A673 (cell line): ENCODE data around the gene KIFC3. TPM values are rescaled to one million over a fixed set of nuclear protein-coding genes. Genes with fewer than 3 reads are reported as not detected.

Experiments
- BruUV-seq: library from RNA; stranded (reverse); fragments of 400-500 nt; replicated peaks from 2 replicates; lab custom pipeline; 2021; lab: Mats Ljungman, UMichigan
- CTCF ChIA-PET: fragments of 300-600 bp; sonication (Branson Sonifier 250); formaldehyde crosslinking; loops from one replicate; lab custom pipeline; 2022; ENCODE audit warnings: antibody characterized with exemption; lab: Charles Lee
- POLR2A ChIA-PET: fragments of 300-600 bp; sonication (Branson Sonifier 250); formaldehyde crosslinking; loops from one replicate; lab custom pipeline; 2022; ENCODE audit warnings: antibody characterized with exemption; ENCODE audit not compliant: low non-redundant PET; lab: Charles Lee
- DNase-seq: peaks from one replicate; pipeline ENCODE4 v3.0.0-alpha.2; 2015; ENCODE audit warnings: low spot score
- H3K27ac ChIP-seq: fragments of 200-600 bp; sonication (generic); 2 replicates; pipeline ENCODE4 v1.5.1; 2016; ENCODE audit warnings: mixed run types, low read depth, mild to moderate bottlenecking, mixed read lengths, antibody characterized with exemption, low read length; ENCODE audit not compliant: poor library complexity, severe bottlenecking
- H3K27me3 ChIP-seq: fragments of 200-600 bp; sonication (generic); replicated peaks from 2 replicates; pipeline ENCODE4 v1.6.1; 2017; ENCODE audit warnings: mixed run types, low read depth, mild to moderate bottlenecking, mixed read lengths, antibody characterized with exemption, low read length; ENCODE audit not compliant: insufficient read depth, poor library complexity
- H3K36me3 ChIP-seq: fragments of 200-600 bp; sonication (generic); 2 replicates; pipeline ENCODE4 v1.6.1; 2016; ENCODE audit warnings: mixed run types, mild to moderate bottlenecking, mixed read lengths, antibody characterized with exemption, low read length; ENCODE audit not compliant: insufficient read depth, poor library complexity, severe bottlenecking
- H3K4me1 ChIP-seq: fragments of 200-600 bp; sonication (generic); 2 replicates; pipeline ENCODE4 v1.6.1; 2017; ENCODE audit warnings: mixed run types, mild to moderate bottlenecking, mixed read lengths, antibody characterized with exemption, low read length; ENCODE audit not compliant: insufficient read depth, poor library complexity, severe bottlenecking
- H3K4me3 ChIP-seq: fragments of 200-600 bp; sonication (generic); 2 replicates; pipeline ENCODE4 v1.5.1; 2016; ENCODE audit warnings: low read depth, mixed run types, mild to moderate bottlenecking, mixed read lengths, low read length; ENCODE audit not compliant: poor library complexity, severe bottlenecking
- H3K9me3 ChIP-seq: fragments of 200-600 bp; sonication (generic); 2 replicates; pipeline ENCODE4 v1.6.1; 2016; ENCODE audit warnings: mixed run types, low read depth, mild to moderate bottlenecking, mixed read lengths, antibody characterized with exemption, low read length; ENCODE audit not compliant: poor library complexity, severe bottlenecking
- CTCF ChIP-seq: fragments of 300-800, 200-600 bp; sonication (generic); conservative IDR thresholded peaks from 2 replicates; pipeline ENCODE4 v1.5.1; 2017; ENCODE audit warnings: low read depth, mild to moderate bottlenecking, antibody characterized with exemption, low read length, moderate library complexity, mixed read lengths
- EZH2 ChIP-seq: fragments of 200-600 bp; sonication (generic); IDR thresholded peaks from 2 replicates; pipeline ENCODE4 v1.6.1; 2017; ENCODE audit warnings: borderline replicate concordance, low read depth, mild to moderate bottlenecking, mixed read lengths, antibody characterized with exemption, low read length; ENCODE audit not compliant: poor library complexity, severe bottlenecking
- intact Hi-C: fragments of 100-400 bp; cut with micrococcal nuclease; formaldehyde crosslinking; loops from one replicate; pipeline ENCODE4 v1.10.0; 2022; ENCODE audit not compliant: unreplicated experiment
- total RNA-seq: library from RNA; stranded (reverse); gene quantifications from 2 replicates; pipeline ENCODE4 v1.2.3, GENCODE V29; 2021

The KIFC3 gene
- total RNA-seq, 1 experiment from 2014 or later = 198 TPM

- no TSS peak for BruUV-seq
- H3K4me3 ChIP-seq = no peak overlapping the region
- no peaks in the 10 kb centered on the region for H3K9me3 ChIP-seq
- H3K4me1 ChIP-seq = peaks cover 29% of the 10 kb centered on the region
- H3K27ac ChIP-seq = peak overlapping the region; percentile 94
- CTCF ChIA-PET = interaction anchor here (0.9 to 1.3 kb wide), 3 partner anchors 19 to 104 kb away, joined by 3 to 14 read pairs (median 3); no protein-coding TSS in a partner anchor
- intact Hi-C loops = loop anchor here (5.0 kb wide), 2 partner anchors 67 to 207 kb away; partner anchors contain the start of genes USB1 and ZNF319
- DNase-seq = no peak
- TF ChIP-seq CTCF (no peak), EZH2 (no peak)
- peaks cover 75% of the 10 kb centered on the region for H3K36me3 ChIP-seq
- H3K27me3 ChIP-seq = no peaks in the 10 kb centered on the region
- POLR2A ChIA-PET = interaction anchor here (1.1 kb wide), 1 partner anchor 64 kb away, joined by 5 read pairs; no protein-coding TSS in a partner anchor
Observed at GRCh38 chr16:57794849-57795430, 7.4 kb downstream of the KIFC3 start.

GRCh38 chr16:57791893-57792461, 10.3 kb downstream of the KIFC3 start:
- Histone ChIP-seq H3K36me3 (peaks cover 91% of the 10 kb centered on the region), H3K27me3 (no peaks in the 10 kb centered on the region), H3K27ac (peak overlapping the region; percentile 26), H3K4me1 (peaks cover 7% of the 10 kb centered on the region), H3K4me3 (no peak overlapping the region), H3K9me3 (no peaks in the 10 kb centered on the region)
- CTCF ChIA-PET = no interaction called here
- DNase-seq = no peak
- BruUV-seq = no TSS peak
- no peak for TF ChIP-seq EZH2
- no peak for TF ChIP-seq CTCF
- intact Hi-C loops = no loop called here
- POLR2A ChIA-PET = no interaction called here

- no peak overlapping the region for H3K4me3 ChIP-seq
- no TSS peak for BruUV-seq
- H3K36me3 ChIP-seq = peaks cover 85% of the 10 kb centered on the region
- no peaks in the 10 kb centered on the region for H3K27me3 ChIP-seq
- intact Hi-C loops = no loop called here
- H3K4me1 ChIP-seq = peaks cover 7% of the 10 kb centered on the region
- no peak for TF ChIP-seq EZH2
- no peak for TF ChIP-seq CTCF
- CTCF ChIA-PET = no interaction called here
- no peaks in the 10 kb centered on the region for H3K9me3 ChIP-seq
- peak overlapping the region; percentile 26 for H3K27ac ChIP-seq
- POLR2A ChIA-PET = no interaction called here
- no peak for DNase-seq
Observed at GRCh38 chr16:57791195-57791892, 10.9 kb downstream of the KIFC3 start.
